SU-DHL-6 (cell line): ENCODE measurements around the gene PINK1.

ENCODE experiments used
- H2AFZ ChIP-seq: fragments of 200-600 bp; sonication (generic); 2 replicates; pipeline ENCODE4 v1.6.1; 2014; ENCODE audit warnings: low read depth, mild to moderate bottlenecking, moderate library complexity, mixed read lengths, antibody characterized with exemption, low read length; ENCODE audit not compliant: severe bottlenecking
- H3F3A ChIP-seq: fragments of 200-600 bp; shearing (Covaris generic); 2 replicates; pipeline ENCODE4 v1.6.0; 2016; ENCODE audit warnings: antibody characterized with exemption, mild to moderate bottlenecking; ENCODE audit not compliant: insufficient read depth
- H3K27ac ChIP-seq: fragments of 200-600 bp; sonication (generic); 2 replicates; pipeline ENCODE4 v1.5.1; 2016; ENCODE audit warnings: low read depth, mild to moderate bottlenecking, low read length, moderate library complexity, mixed read lengths
- H3K27me3 ChIP-seq: fragments of 200-600 bp; sonication (generic), shearing (Covaris generic); 2 replicates; pipeline ENCODE4 v1.6.0; 2014; ENCODE audit warnings: mild to moderate bottlenecking, low read length
- H3K36me3 ChIP-seq: fragments of 200-600 bp; sonication (generic); 2 replicates; pipeline ENCODE4 v1.6.1; 2014; ENCODE audit warnings: mild to moderate bottlenecking, low read length, mixed read lengths
- H3K4me2 ChIP-seq: fragments of 300-600, 200-600 bp; shearing (Covaris generic), sonication (generic); 2 replicates; pipeline ENCODE4 v1.6.0; 2014; ENCODE audit warnings: low read length, low read depth, mild to moderate bottlenecking; ENCODE audit not compliant: poor library complexity, severe bottlenecking
- H3K4me3 ChIP-seq: fragments of 200-600 bp; sonication (generic); 2 replicates; pipeline ENCODE4 v1.5.1; 2014; ENCODE audit warnings: antibody characterized with exemption, low read length, mild to moderate bottlenecking, mixed read lengths; ENCODE audit not compliant: insufficient read depth, poor library complexity, severe bottlenecking
- H3K79me2 ChIP-seq: fragments of 200-600 bp; sonication (generic); 2 replicates; pipeline ENCODE4 v1.6.1; 2014; ENCODE audit warnings: mild to moderate bottlenecking, low read length, moderate library complexity; ENCODE audit not compliant: insufficient read depth
- H3K9ac ChIP-seq: fragments of 200-600 bp; sonication (generic); 2 replicates; pipeline ENCODE4 v1.7.0; 2014; ENCODE audit warnings: mild to moderate bottlenecking, low read length
- H3K9me2 ChIP-seq: fragments of 200-600 bp; sonication (generic); replicated peaks from 2 replicates; pipeline ENCODE4 v1.6.1; 2014; ENCODE audit warnings: low read length; ENCODE audit not compliant: insufficient read depth
- H3K9me3 ChIP-seq: fragments of 200-600 bp; sonication (generic); 2 replicates; pipeline ENCODE4 v1.6.1; 2014; ENCODE audit warnings: low read length, mixed read lengths; ENCODE audit not compliant: insufficient read depth
- H4K20me1 ChIP-seq: fragments of 200-600 bp; sonication (generic); 2 replicates; pipeline ENCODE4 v1.6.1; 2014; ENCODE audit warnings: low read depth, mild to moderate bottlenecking, antibody characterized with exemption, low read length, moderate library complexity, mixed read lengths
- CTCF ChIP-seq: fragments of 200-600 bp; sonication (generic); IDR thresholded peaks from one replicate; pipeline ENCODE4 v1.5.1; 2017; ENCODE audit warnings: antibody characterized with exemption, mild to moderate bottlenecking, low read length, moderate library complexity; ENCODE audit not compliant: insufficient read depth, poor library complexity, severe bottlenecking
- EZH2phosphoT487 ChIP-seq: fragments of 200-600 bp; sonication (generic), shearing (Covaris generic); conservative IDR thresholded peaks from 2 replicates; pipeline ENCODE4 v1.6.1; 2018; ENCODE audit warnings: mild to moderate bottlenecking, antibody characterized with exemption, low read length, moderate library complexity, mixed read lengths

The PINK1 gene

DNA sequence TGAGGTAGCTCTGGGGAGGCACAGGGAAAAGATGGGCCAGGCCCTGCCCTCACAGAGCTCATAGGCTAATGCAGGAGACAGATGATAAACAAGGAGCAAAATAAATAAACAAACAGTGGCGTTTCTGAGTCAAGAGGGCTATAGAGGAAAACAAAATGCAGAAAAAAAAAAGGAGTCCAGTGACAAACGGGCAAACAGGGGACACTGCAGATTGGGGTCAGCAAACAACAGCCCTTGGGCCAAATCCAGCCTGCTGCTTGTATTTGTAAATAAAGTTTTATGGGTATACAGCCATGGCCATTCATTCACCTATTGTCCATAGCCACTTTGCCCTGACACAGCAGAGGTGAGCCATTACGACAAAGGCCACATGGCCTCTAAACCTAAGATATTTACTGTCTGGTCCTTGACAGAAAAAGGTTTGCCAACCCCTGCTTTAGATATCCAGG, 19.1 kb upstream of the PINK1 start:
- no peaks in the 10 kb centered on the region for H3K79me2 ChIP-seq
- H3K9me2 ChIP-seq = no peaks in the 10 kb centered on the region
- no peaks in the 10 kb centered on the region for H3K36me3 ChIP-seq
- H3K27ac ChIP-seq = no peak overlapping the region
- no peaks in the 10 kb centered on the region for H4K20me1 ChIP-seq
- H3K9me3 ChIP-seq = no peaks in the 10 kb centered on the region
- H3F3A ChIP-seq = no peaks in the 10 kb centered on the region; the same call in 1 of the 2 replicates
- no peak overlapping the region for H3K9ac ChIP-seq
- H3K4me2 ChIP-seq = no peak overlapping the region
- TF ChIP-seq EZH2phosphoT487 = no peak
- TF ChIP-seq CTCF = no peak
- peak overlapping the region; percentile 34 for H2AFZ ChIP-seq
- no peak overlapping the region for H3K4me3 ChIP-seq
- H3K27me3 ChIP-seq = no peaks in the 10 kb centered on the region

- Histone ChIP-seq H3K79me2 (no peaks in the 10 kb centered on the region), H3K9me3 (no peaks in the 10 kb centered on the region), H3K27ac (no peak overlapping the region), H4K20me1 (no peaks in the 10 kb centered on the region), H2AFZ (no peak overlapping the region), H3F3A (no peaks in the 10 kb centered on the region), H3K36me3 (no peaks in the 10 kb centered on the region), H3K9ac (no peak overlapping the region), H3K4me3 (no peak overlapping the region), H3K27me3 (no peaks in the 10 kb centered on the region), H3K4me2 (no peak overlapping the region), H3K9me2 (no peaks in the 10 kb centered on the region)
- TF ChIP-seq CTCF (no peak), EZH2phosphoT487 (no peak)
Measured at GRCh38 chr1:20615946-20616846, 17.1 kb upstream of the PINK1 start.

DNA sequence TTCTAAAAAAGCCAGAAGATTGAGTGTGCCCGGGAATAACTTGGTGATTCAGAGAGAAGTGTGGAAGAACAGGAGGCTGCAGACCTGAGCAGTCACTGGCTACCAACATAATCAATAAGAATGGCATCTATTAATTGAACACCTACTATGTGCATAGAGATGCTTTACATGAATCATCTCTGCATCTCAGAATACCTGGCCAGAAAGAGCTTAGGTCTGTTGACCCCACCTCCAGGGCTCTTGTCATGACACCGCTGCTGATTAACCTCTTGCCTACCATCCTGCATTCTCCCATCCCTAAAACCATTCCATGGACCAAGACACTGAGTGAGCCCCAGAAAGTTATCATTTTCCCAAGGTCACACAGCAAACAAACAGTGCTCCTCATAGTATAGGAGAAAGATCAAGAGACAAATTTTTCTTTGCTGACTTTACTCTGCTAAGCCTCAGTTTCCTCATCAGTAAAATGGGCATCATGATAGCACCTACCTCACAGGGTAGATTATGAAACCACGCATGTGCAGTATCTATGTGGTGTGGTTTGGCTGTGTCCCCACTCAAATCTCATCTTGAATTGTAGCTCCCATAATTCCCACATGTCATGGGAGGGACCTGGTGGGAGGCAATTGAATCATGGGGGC, 16.3 kb upstream of the PINK1 start:
- no peak overlapping the region for H3K27ac ChIP-seq
- no peaks in the 10 kb centered on the region for H3F3A ChIP-seq
- H4K20me1 ChIP-seq = no peaks in the 10 kb centered on the region
- no peaks in the 10 kb centered on the region for H3K9me2 ChIP-seq
- no peaks in the 10 kb centered on the region for H3K36me3 ChIP-seq
- H3K9me3 ChIP-seq = no peaks in the 10 kb centered on the region
- H3K4me3 ChIP-seq = no peak overlapping the region
- TF ChIP-seq EZH2phosphoT487 = no peak
- no peak for TF ChIP-seq CTCF
- no peak overlapping the region for H2AFZ ChIP-seq
- H3K27me3 ChIP-seq = no peaks in the 10 kb centered on the region
- no peak overlapping the region for H3K4me2 ChIP-seq
- H3K79me2 ChIP-seq = no peaks in the 10 kb centered on the region
- H3K9ac ChIP-seq = no peak overlapping the region
